ENCODE results near the gene CAPN7.

The CAPN7 gene

GRCh38 chr3:15214758-15215157 lies 8.7 kb downstream of the CAPN7 start:
- Histone ChIP-seq H3K4me3 (ENCODE audit: insufficient read length, low read depth) (no peak overlapping the region), H3K36me3 (ENCODE audit: insufficient read depth, insufficient read length, low read length) (peaks cover 85% of the 10 kb centered on the region), H3K4me1 (ENCODE audit: insufficient read depth, insufficient read length) (no peaks in the 10 kb centered on the region), H3K27me3 (ENCODE audit: insufficient read depth, insufficient read length) (no peaks in the 10 kb centered on the region), H3K9me3 (ENCODE audit: insufficient read depth, low read length) (no peaks in the 10 kb centered on the region), H3K9ac (ENCODE audit: insufficient read length, low read depth) (no peak overlapping the region)
- DNase-seq (ENCODE audit: low read depth, low spot score): no peak
- TF ChIP-seq YY1 (IDR thresholded peaks at IDR 0.05; ENCODE audit: insufficient read depth, insufficient read length): no peak
- TF ChIP-seq SUZ12 (IDR thresholded peaks at IDR 0.05; ENCODE audit: extremely low read depth, insufficient read depth, insufficient read length): no peak
- TF ChIP-seq ZNF274 (IDR thresholded peaks at IDR 0.05; ENCODE audit: low read depth, low read length): no peak

GRCh38 chr3:15215996-15216395 lies 9.9 kb downstream of the CAPN7 start:
- Histone ChIP-seq H3K27me3 (ENCODE audit: insufficient read depth, insufficient read length) (no peaks in the 10 kb centered on the region), H3K4me1 (ENCODE audit: insufficient read depth, insufficient read length) (no peaks in the 10 kb centered on the region), H3K9me3 (ENCODE audit: insufficient read depth, low read length) (no peaks in the 10 kb centered on the region), H3K4me3 (ENCODE audit: insufficient read length, low read depth) (no peak overlapping the region), H3K36me3 (ENCODE audit: insufficient read depth, insufficient read length, low read length) (peaks cover 85% of the 10 kb centered on the region), H3K9ac (ENCODE audit: insufficient read length, low read depth) (no peak overlapping the region)
- TF ChIP-seq ZNF274 (IDR thresholded peaks at IDR 0.05; ENCODE audit: low read depth, low read length) (no peak), SUZ12 (IDR thresholded peaks at IDR 0.05; ENCODE audit: extremely low read depth, insufficient read depth, insufficient read length) (no peak), YY1 (IDR thresholded peaks at IDR 0.05; ENCODE audit: insufficient read depth, insufficient read length) (no peak)
- DNase-seq (ENCODE audit: low read depth, low spot score): no peak

- no peak overlapping the region for H3K4me3 ChIP-seq (ENCODE audit: insufficient read length, low read depth)
- H3K9ac ChIP-seq (ENCODE audit: insufficient read length, low read depth): no peak overlapping the region
- TF ChIP-seq YY1 (IDR thresholded peaks at IDR 0.05; ENCODE audit: insufficient read depth, insufficient read length) (no peak), ZNF274 (IDR thresholded peaks at IDR 0.05; ENCODE audit: low read depth, low read length) (no peak), SUZ12 (IDR thresholded peaks at IDR 0.05; ENCODE audit: extremely low read depth, insufficient read depth, insufficient read length) (no peak)
- no peak for DNase-seq (ENCODE audit: low read depth, low spot score)
- no peaks in the 10 kb centered on the region for H3K4me1 ChIP-seq (ENCODE audit: insufficient read depth, insufficient read length)
- no peaks in the 10 kb centered on the region for H3K27me3 ChIP-seq (ENCODE audit: insufficient read depth, insufficient read length)
- H3K36me3 ChIP-seq (ENCODE audit: insufficient read depth, insufficient read length, low read length): peaks cover 84% of the 10 kb centered on the region
- H3K9me3 ChIP-seq (ENCODE audit: insufficient read depth, low read length): no peaks in the 10 kb centered on the region
Measured at GRCh38 chr3:15216501-15216900, 10.5 kb downstream of the CAPN7 start.

- no peaks in the 10 kb centered on the region for H3K9me3 ChIP-seq (ENCODE audit: insufficient read depth, low read length)
- TF ChIP-seq YY1 (IDR thresholded peaks at IDR 0.05; ENCODE audit: insufficient read depth, insufficient read length) (no peak), ZNF274 (IDR thresholded peaks at IDR 0.05; ENCODE audit: low read depth, low read length) (no peak), SUZ12 (IDR thresholded peaks at IDR 0.05; ENCODE audit: extremely low read depth, insufficient read depth, insufficient read length) (no peak)
- DNase-seq (ENCODE audit: low read depth, low spot score): no peak
- no peak overlapping the region for H3K9ac ChIP-seq (ENCODE audit: insufficient read length, low read depth)
- H3K36me3 ChIP-seq (ENCODE audit: insufficient read depth, insufficient read length, low read length): peaks cover 84% of the 10 kb centered on the region
- no peaks in the 10 kb centered on the region for H3K27me3 ChIP-seq (ENCODE audit: insufficient read depth, insufficient read length)
- H3K4me1 ChIP-seq (ENCODE audit: insufficient read depth, insufficient read length): no peaks in the 10 kb centered on the region
- H3K4me3 ChIP-seq (ENCODE audit: insufficient read length, low read depth): no peak overlapping the region
Measured at GRCh38 chr3:15217011-15217671, 11.1 kb downstream of the CAPN7 start.

GRCh38 chr3:15217841-15218267 lies 11.8 kb downstream of the CAPN7 start:
- H3K27me3 ChIP-seq (ENCODE audit: insufficient read depth, insufficient read length): no peaks in the 10 kb centered on the region
- no peak overlapping the region for H3K9ac ChIP-seq (ENCODE audit: insufficient read length, low read depth)
- no peak for TF ChIP-seq SUZ12 (IDR thresholded peaks at IDR 0.05; ENCODE audit: extremely low read depth, insufficient read depth, insufficient read length)
- TF ChIP-seq YY1 (IDR thresholded peaks at IDR 0.05; ENCODE audit: insufficient read depth, insufficient read length): no peak
- TF ChIP-seq ZNF274 (IDR thresholded peaks at IDR 0.05; ENCODE audit: low read depth, low read length): no peak
- no peaks in the 10 kb centered on the region for H3K4me1 ChIP-seq (ENCODE audit: insufficient read depth, insufficient read length)
- no peak for DNase-seq (ENCODE audit: low read depth, low spot score)
- H3K4me3 ChIP-seq (ENCODE audit: insufficient read length, low read depth): no peak overlapping the region
- no peaks in the 10 kb centered on the region for H3K9me3 ChIP-seq (ENCODE audit: insufficient read depth, low read length)
- peaks cover 83% of the 10 kb centered on the region for H3K36me3 ChIP-seq (ENCODE audit: insufficient read depth, insufficient read length, low read length)

GRCh38 chr3:15218689-15219088 lies 12.6 kb downstream of the CAPN7 start:
- no peaks in the 10 kb centered on the region for H3K27me3 ChIP-seq (ENCODE audit: insufficient read depth, insufficient read length)
- H3K9me3 ChIP-seq (ENCODE audit: insufficient read depth, low read length): no peaks in the 10 kb centered on the region
- H3K4me1 ChIP-seq (ENCODE audit: insufficient read depth, insufficient read length): no peaks in the 10 kb centered on the region
- no peak overlapping the region for H3K4me3 ChIP-seq (ENCODE audit: insufficient read length, low read depth)
- TF ChIP-seq YY1 (IDR thresholded peaks at IDR 0.05; ENCODE audit: insufficient read depth, insufficient read length) (no peak), ZNF274 (IDR thresholded peaks at IDR 0.05; ENCODE audit: low read depth, low read length) (no peak), SUZ12 (IDR thresholded peaks at IDR 0.05; ENCODE audit: extremely low read depth, insufficient read depth, insufficient read length) (no peak)
- DNase-seq (ENCODE audit: low read depth, low spot score): no peak
- peaks cover 77% of the 10 kb centered on the region for H3K36me3 ChIP-seq (ENCODE audit: insufficient read depth, insufficient read length, low read length)
- H3K9ac ChIP-seq (ENCODE audit: insufficient read length, low read depth): no peak overlapping the region

GRCh38 chr3:15220056-15220455 lies 14.0 kb downstream of the CAPN7 start:
- no peak for TF ChIP-seq YY1 (IDR thresholded peaks at IDR 0.05; ENCODE audit: insufficient read depth, insufficient read length)
- H3K4me3 ChIP-seq (ENCODE audit: insufficient read length, low read depth): no peak overlapping the region
- H3K9ac ChIP-seq (ENCODE audit: insufficient read length, low read depth): no peak overlapping the region
- no peak for DNase-seq (ENCODE audit: low read depth, low spot score)
- no peaks in the 10 kb centered on the region for H3K4me1 ChIP-seq (ENCODE audit: insufficient read depth, insufficient read length)
- H3K36me3 ChIP-seq (ENCODE audit: insufficient read depth, insufficient read length, low read length): peaks cover 79% of the 10 kb centered on the region
- H3K9me3 ChIP-seq (ENCODE audit: insufficient read depth, low read length): no peaks in the 10 kb centered on the region
- no peaks in the 10 kb centered on the region for H3K27me3 ChIP-seq (ENCODE audit: insufficient read depth, insufficient read length)

All from NT2/D1 (cell line).